Thoracic aorta (tissue), 2 donors: ENCODE measurements around the gene LMCD1. TPM values are rescaled to one million over a fixed set of nuclear protein-coding genes. Genes with fewer than 3 reads are reported as not detected.
A peak's percentile ranks its signal among the peaks of the same experiment; 100 is the strongest.

Source experiments
- ATAC-seq: fragments of 150-250 bp; one replicate; pipeline ENCODE4 v1.8.0; 2017; ENCODE audit warnings: low read depth; ENCODE audit not compliant: insufficient number of reproducible peaks, low FRiP score
- DNase-seq: peaks from one replicate; pipeline ENCODE4 v3.0.0-alpha.2; 2020; ENCODE audit warnings: low spot score
- H3K27ac ChIP-seq, 2 donors: fragments of 200-600 bp; sonication (generic); 1 replicate in 1 of 2; 2 replicates in 1 of 2; pipeline ENCODE4 v1.5.1; 2016; ENCODE audit warnings: mild to moderate bottlenecking in 2 of 2, moderate library complexity in 2 of 2
- H3K27me3 ChIP-seq: fragments of 200-600 bp; sonication (generic); replicated peaks from 2 replicates; pipeline ENCODE4 v1.6.0; 2016; ENCODE audit warnings: mild to moderate bottlenecking; ENCODE audit not compliant: insufficient read depth
- H3K36me3 ChIP-seq: fragments of 200-600 bp; sonication (generic); one replicate; pipeline ENCODE4 v1.5.1; 2016
- H3K4me1 ChIP-seq, 2 donors: fragments of 200-600 bp; sonication (generic); 1 replicate in 1 of 2; 2 replicates in 1 of 2; pipeline versions ENCODE4 v1.5.1 to v1.6.0; 2016; ENCODE audit warnings: low read depth in 2 of 2, mild to moderate bottlenecking in 1 of 2; ENCODE audit not compliant: control insufficient read depth in 1 of 2
- H3K4me3 ChIP-seq: fragments of 200-600 bp; sonication (generic); 2 replicates; pipeline ENCODE4 v1.5.1; 2016; ENCODE audit warnings: mild to moderate bottlenecking
- H3K9me3 ChIP-seq: fragments of 200-600 bp; sonication (generic); 2 replicates; pipeline ENCODE4 v1.5.1; 2016
- CTCF ChIP-seq: fragments of 200-600 bp; sonication (generic); IDR thresholded peaks from one replicate; pipeline ENCODE4 v1.5.1; 2019; ENCODE audit warnings: antibody characterized with exemption
- total RNA-seq, 2 donors: library from RNA; depleted of rRNA; stranded (reverse); fragments of >200 nt; gene quantifications; one replicate each; pipeline versions ENCODE4 v1.1.0 to v1.2.3, GENCODE V29; 2016

Gene LMCD1
- total RNA-seq, 2 donors from 2014 or later: 813 to 852 TPM

GRCh38 chr3:8607234-8608040 is 105.8 kb downstream of the LMCD1 start:
- H3K27ac ChIP-seq: no peak overlapping the region
- no peaks in the 10 kb centered on the region for H3K36me3 ChIP-seq
- H3K4me3 ChIP-seq: peak overlapping the region; percentile 13
- H3K4me1 ChIP-seq: peaks cover 9 to 30% of the 10 kb centered on the region in 2 donors
- no peaks in the 10 kb centered on the region for H3K27me3 ChIP-seq
- ATAC-seq (peak; percentile 39), DNase-seq (no peak)
- peak; percentile 73 for TF ChIP-seq CTCF
- H3K9me3 ChIP-seq: no peaks in the 10 kb centered on the region

- ATAC-seq: no peak
- no peak for DNase-seq
Measured at GRCh38 chr3:8608041-8608790, 106.6 kb downstream of the LMCD1 start.

GRCh38 chr3:8608791-8609467 is 107.3 kb downstream of the LMCD1 start:
- H3K36me3 ChIP-seq: no peaks in the 10 kb centered on the region
- no peak overlapping the region for H3K4me3 ChIP-seq
- DNase-seq (no peak), ATAC-seq (no peak)
- no peak overlapping the region for H3K27ac ChIP-seq
- no peak for TF ChIP-seq CTCF
- no peaks in the 10 kb centered on the region for H3K9me3 ChIP-seq
- peaks cover 9 to 23% of the 10 kb centered on the region in 2 donors for H3K4me1 ChIP-seq
- no peaks in the 10 kb centered on the region for H3K27me3 ChIP-seq

More at GRCh38 chr3:8608041-8608790, 106.6 kb downstream of the LMCD1 start:
- Histone ChIP-seq H3K27ac (no peak overlapping the region), H3K36me3 (no peaks in the 10 kb centered on the region), H3K27me3 (no peaks in the 10 kb centered on the region), H3K4me3 (no peak overlapping the region), H3K9me3 (no peaks in the 10 kb centered on the region), H3K4me1 (peaks cover 9 to 28% of the 10 kb centered on the region in 2 donors)
- TF ChIP-seq CTCF: no peak

- ATAC-seq: no peak
- H3K27me3 ChIP-seq: no peaks in the 10 kb centered on the region
Measured at GRCh38 chr3:8610951-8611350, 109.3 kb downstream of the LMCD1 start.

More at GRCh38 chr3:8610951-8611350, 109.3 kb downstream of the LMCD1 start:
- Histone ChIP-seq H3K9me3 (no peaks in the 10 kb centered on the region), H3K36me3 (no peaks in the 10 kb centered on the region), H3K4me1 (peaks cover 9 to 20% of the 10 kb centered on the region in 2 donors), H3K27ac (no peak overlapping the region), H3K4me3 (no peak overlapping the region)
- no peak for TF ChIP-seq CTCF
- DNase-seq: no peak
